ENCODE results near the gene CELA2B. TPM values are rescaled to one million over a fixed set of nuclear protein-coding genes. Genes with fewer than 3 reads are reported as not detected.

CELA2B gene
- total RNA-seq, 1 experiment from 2014 or later, result not detected

- H3K36me3 Mint-ChIP-seq, result peaks cover 14% of the 10 kb centered on the region
- ATAC-seq (no peak), DNase-seq (ENCODE audit: low spot score) (no peak)
- CTCF ChIA-PET, result no interaction called here
- H3K9me3 Mint-ChIP-seq, result no peaks in the 10 kb centered on the region
- POLR2A ChIA-PET, result no interaction called here
- H3K27me3 Mint-ChIP-seq (ENCODE audit: low read depth), result no peaks in the 10 kb centered on the region
- peak overlapping the region; percentile 81 for H3K27ac Mint-ChIP-seq
- TF ChIP-seq ESRRA (CRISPR knock-in tag; IDR thresholded peaks at IDR 0.05; ENCODE audit: borderline replicate concordance) (no peak), FOXP4 (CRISPR knock-in tag; IDR thresholded peaks at IDR 0.05) (no peak), ZNF671 (CRISPR knock-in tag; IDR thresholded peaks at IDR 0.05) (no peak)
- H3K4me3 Mint-ChIP-seq, result no peak overlapping the region
- peaks cover 46% of the 10 kb centered on the region for H3K4me1 Mint-ChIP-seq
Measured at GRCh38 chr1:15510611-15511405, 34.9 kb downstream of the CELA2B start.

DNA sequence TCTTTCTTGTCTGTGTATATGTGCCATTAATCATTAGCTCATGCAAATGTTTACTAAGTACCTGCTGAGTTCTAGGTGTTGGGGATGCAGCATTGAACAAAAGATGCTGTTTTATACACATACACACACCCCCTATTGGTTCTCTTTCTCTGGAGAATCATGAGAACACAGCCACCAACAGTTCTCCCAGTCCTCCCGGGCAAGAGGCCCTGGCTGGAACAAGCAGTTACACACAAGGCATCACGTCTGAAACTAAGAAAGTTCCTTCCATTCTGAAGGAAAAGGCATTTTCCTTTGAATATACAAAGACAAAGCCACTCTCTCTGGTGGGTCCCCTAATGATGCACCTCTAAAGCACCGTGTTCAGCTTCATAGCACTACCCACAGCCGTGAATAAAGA, 37.3 kb downstream of the CELA2B start:
- Mint-ChIP-seq H3K9me3 (no peaks in the 10 kb centered on the region), H3K4me1 (peaks cover 30% of the 10 kb centered on the region), H3K4me3 (no peak overlapping the region), H3K27me3 (ENCODE audit: low read depth) (no peaks in the 10 kb centered on the region), H3K27ac (no peak overlapping the region; the same call in 1 of the 2 replicates), H3K36me3 (peaks cover 27% of the 10 kb centered on the region)
- DNase-seq (ENCODE audit: low spot score) (no peak), ATAC-seq (no peak)
- ChIA-PET POLR2A (no interaction called here), CTCF (no interaction called here)
- TF ChIP-seq ATF1 (CRISPR knock-in tag; IDR thresholded peaks at IDR 0.05), result no peak
- TF ChIP-seq ZNF416 (CRISPR knock-in tag; IDR thresholded peaks at IDR 0.05), result no peak
- TF ChIP-seq FOXP4 (CRISPR knock-in tag; IDR thresholded peaks at IDR 0.05), result no peak
- no peak for TF ChIP-seq JUN (CRISPR knock-in tag; IDR thresholded peaks at IDR 0.05)
- TF ChIP-seq, protein P1, sequence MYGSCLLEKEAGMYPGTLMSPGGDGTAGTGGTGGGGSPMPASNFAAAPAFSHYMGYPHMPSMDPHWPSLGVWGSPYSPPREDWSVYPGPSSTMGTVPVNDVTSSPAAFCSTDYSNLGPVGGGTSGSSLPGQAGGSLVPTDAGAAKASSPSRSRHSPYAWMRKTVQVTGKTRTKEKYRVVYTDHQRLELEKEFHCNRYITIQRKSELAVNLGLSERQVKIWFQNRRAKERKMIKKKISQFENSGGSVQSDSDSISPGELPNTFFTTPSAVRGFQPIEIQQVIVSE (CRISPR knock-in tag; IDR thresholded peaks at IDR 0.05; ENCODE audit: borderline replicate concordance), result no peak
- TF ChIP-seq RORB (CRISPR knock-in tag; IDR thresholded peaks at IDR 0.05), result no peak
- TF ChIP-seq, protein P2, sequence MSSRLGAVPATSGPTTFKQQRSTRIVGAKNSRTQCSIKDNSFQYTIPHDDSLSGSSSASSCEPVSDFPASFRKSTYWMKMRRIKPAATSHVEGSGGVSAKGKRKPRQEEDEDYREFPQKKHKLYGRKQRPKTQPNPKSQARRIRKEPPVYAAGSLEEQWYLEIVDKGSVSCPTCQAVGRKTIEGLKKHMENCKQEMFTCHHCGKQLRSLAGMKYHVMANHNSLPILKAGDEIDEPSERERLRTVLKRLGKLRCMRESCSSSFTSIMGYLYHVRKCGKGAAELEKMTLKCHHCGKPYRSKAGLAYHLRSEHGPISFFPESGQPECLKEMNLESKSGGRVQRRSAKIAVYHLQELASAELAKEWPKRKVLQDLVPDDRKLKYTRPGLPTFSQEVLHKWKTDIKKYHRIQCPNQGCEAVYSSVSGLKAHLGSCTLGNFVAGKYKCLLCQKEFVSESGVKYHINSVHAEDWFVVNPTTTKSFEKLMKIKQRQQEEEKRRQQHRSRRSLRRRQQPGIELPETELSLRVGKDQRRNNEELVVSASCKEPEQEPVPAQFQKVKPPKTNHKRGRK (CRISPR knock-in tag; IDR thresholded peaks at IDR 0.05; ENCODE audit: borderline replicate concordance), result no peak
- TF ChIP-seq ZMAT4 (CRISPR knock-in tag; IDR thresholded peaks at IDR 0.05), result no peak
- no peak for TF ChIP-seq CREB1 (CRISPR knock-in tag; IDR thresholded peaks at IDR 0.05)
- no peak for TF ChIP-seq ZNF281 (CRISPR knock-in tag; IDR thresholded peaks at IDR 0.05)
- no peak for TF ChIP-seq SOX15 (CRISPR knock-in tag; IDR thresholded peaks at IDR 0.05)
- TF ChIP-seq ZNF423 (CRISPR knock-in tag; IDR thresholded peaks at IDR 0.05), result no peak
- no peak for TF ChIP-seq ZSCAN18 (CRISPR knock-in tag; IDR thresholded peaks at IDR 0.05)
- no peak for TF ChIP-seq ELF4 (CRISPR knock-in tag; IDR thresholded peaks at IDR 0.05; ENCODE audit: low read depth)
- TF ChIP-seq, protein P3, sequence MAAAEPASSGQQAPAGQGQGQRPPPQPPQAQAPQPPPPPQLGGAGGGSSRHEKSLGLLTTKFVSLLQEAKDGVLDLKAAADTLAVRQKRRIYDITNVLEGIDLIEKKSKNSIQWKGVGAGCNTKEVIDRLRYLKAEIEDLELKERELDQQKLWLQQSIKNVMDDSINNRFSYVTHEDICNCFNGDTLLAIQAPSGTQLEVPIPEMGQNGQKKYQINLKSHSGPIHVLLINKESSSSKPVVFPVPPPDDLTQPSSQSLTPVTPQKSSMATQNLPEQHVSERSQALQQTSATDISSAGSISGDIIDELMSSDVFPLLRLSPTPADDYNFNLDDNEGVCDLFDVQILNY (CRISPR knock-in tag; IDR thresholded peaks at IDR 0.05), result no peak

Measured in WTC11 (cell line).